SU-DHL-6 (cell line): ENCODE measurements around the gene SNRPD3.

ENCODE experiments used
- EZH2phosphoT487 ChIP-seq: fragments of 200-600 bp; sonication (generic), shearing (Covaris generic); conservative IDR thresholded peaks from 2 replicates; pipeline ENCODE4 v1.6.1; 2018; ENCODE audit warnings: mild to moderate bottlenecking, antibody characterized with exemption, low read length, moderate library complexity, mixed read lengths
- TF ChIP-seq, protein P1 (sequence below): fragments of 200-600 bp; sonication (generic); IDR thresholded peaks from one replicate; pipeline ENCODE4 v1.5.1; 2017; ENCODE audit warnings: antibody characterized with exemption, mild to moderate bottlenecking, low read length, moderate library complexity; ENCODE audit not compliant: insufficient read depth, poor library complexity, severe bottlenecking

DNA sequence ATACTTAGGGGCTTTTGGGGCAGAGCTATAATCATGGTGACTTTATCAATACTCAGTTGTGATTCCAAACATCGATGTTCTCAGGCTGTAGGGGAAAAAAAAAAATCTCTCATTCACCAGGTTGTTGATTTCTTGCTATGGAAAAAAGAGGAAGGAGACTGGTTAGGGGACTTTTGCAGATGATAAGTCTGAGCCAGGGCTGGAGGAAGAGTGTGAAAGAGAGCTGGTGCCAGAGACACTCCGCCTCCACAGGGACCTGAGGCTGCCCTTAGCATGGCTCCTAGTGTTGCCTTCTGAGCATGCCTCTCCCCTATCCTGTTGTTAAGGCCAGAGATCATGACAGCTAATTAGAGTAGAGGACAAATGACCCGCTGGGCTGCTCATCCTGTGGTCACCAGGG lies 43.8 kb upstream of the SNRPD3 start:
- TF ChIP-seq, protein P1, sequence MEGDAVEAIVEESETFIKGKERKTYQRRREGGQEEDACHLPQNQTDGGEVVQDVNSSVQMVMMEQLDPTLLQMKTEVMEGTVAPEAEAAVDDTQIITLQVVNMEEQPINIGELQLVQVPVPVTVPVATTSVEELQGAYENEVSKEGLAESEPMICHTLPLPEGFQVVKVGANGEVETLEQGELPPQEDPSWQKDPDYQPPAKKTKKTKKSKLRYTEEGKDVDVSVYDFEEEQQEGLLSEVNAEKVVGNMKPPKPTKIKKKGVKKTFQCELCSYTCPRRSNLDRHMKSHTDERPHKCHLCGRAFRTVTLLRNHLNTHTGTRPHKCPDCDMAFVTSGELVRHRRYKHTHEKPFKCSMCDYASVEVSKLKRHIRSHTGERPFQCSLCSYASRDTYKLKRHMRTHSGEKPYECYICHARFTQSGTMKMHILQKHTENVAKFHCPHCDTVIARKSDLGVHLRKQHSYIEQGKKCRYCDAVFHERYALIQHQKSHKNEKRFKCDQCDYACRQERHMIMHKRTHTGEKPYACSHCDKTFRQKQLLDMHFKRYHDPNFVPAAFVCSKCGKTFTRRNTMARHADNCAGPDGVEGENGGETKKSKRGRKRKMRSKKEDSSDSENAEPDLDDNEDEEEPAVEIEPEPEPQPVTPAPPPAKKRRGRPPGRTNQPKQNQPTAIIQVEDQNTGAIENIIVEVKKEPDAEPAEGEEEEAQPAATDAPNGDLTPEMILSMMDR: no peak
- TF ChIP-seq EZH2phosphoT487: no peak
